ENCODE results near the gene LEPR. TPM values are rescaled to one million over a fixed set of nuclear protein-coding genes. Genes with fewer than 3 reads are reported as not detected.
A peak's percentile ranks its signal among the peaks of the same experiment; 100 is the strongest.
"Not testable (repeated sequence)": the region's sequence is repeated elsewhere in the genome, so short reads cannot be mapped to it uniquely, and the experiment has no call there.

LEPR gene
- total and polyA plus RNA-seq, 2 experiments from 2014 or later: 8.7 to 11.0 TPM

DNA sequence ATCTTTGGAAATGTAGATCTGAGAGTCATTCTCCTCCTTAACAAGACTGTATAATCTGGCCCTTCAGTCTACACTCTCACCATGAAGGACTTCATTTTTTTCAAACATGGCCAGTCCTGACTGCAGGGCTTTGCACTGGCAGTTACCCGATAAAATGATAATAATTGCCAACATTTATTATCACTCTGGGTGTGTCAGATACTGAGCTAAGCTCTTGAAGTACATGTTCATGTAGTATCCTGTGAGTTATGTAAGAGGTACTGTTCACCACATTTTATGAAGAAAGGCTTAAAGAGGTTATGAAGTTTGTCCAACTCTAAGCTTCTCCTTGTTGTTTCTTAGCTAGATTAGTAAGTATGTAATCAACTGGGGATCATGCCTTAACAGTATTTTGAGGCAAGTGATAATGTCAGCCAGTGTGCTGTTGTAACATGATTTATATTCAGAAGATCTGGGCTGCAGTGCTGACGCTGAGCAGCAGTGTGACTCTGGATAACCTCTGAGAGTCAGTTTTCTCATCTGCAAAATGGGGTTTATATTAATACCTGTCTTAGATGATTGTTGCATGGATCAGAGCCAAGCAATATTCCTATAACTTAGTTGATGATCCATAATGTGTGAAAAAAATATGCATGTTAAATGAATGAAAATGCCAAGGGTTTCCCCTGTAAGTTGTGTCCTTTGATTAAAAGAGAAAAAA is 42.1 kb upstream of the LEPR start:
- in situ Hi-C loops (cut with MboI): no loop called here
- Histone ChIP-seq H3K9me3 (ENCODE audit: low read depth) (no peaks in the 10 kb centered on the region), H3K79me2 (ENCODE audit: insufficient read depth) (no peaks in the 10 kb centered on the region), H3K9ac (no peak overlapping the region), H3K4me1 (ENCODE audit: insufficient read depth) (no peaks in the 10 kb centered on the region), H3K9me2 (ENCODE audit: insufficient read depth) (no peaks in the 10 kb centered on the region), H3K36me3 (ENCODE audit: low read depth) (peaks cover 5% of the 10 kb centered on the region; the same call in 1 of the 2 replicates), H3F3A (ENCODE audit: insufficient read depth) (no peaks in the 10 kb centered on the region), H2AFZ (no peak overlapping the region), H3K27ac (no peak overlapping the region), H3K27me3 (replicated peaks; ENCODE audit: insufficient read depth) (no peaks in the 10 kb centered on the region), H3K4me3 (no peak overlapping the region), H4K20me1 (ENCODE audit: insufficient read depth) (no peaks in the 10 kb centered on the region), H3K4me2 (ENCODE audit: unreplicated experiment) (no peak overlapping the region)
- no peak for DNase-seq
- TF ChIP-seq EZH2phosphoT487 (IDR thresholded peaks at IDR 0.05; ENCODE audit: insufficient read depth, low read depth) (no peak), EZH2 (IDR thresholded peaks at IDR 0.05; ENCODE audit: insufficient read depth, poor library complexity, severe bottlenecking) (no peak)
- WGBS, 2 experiments (ENCODE audit: low coverage in 1 of 2, low lambda C conversion rate in 2 of 2, missing lambda C conversion rate in 2 of 2): 70% methylated on average over 2 of the region's 2 CpGs

- H3K4me1 ChIP-seq (ENCODE audit: insufficient read depth); DNase-seq; H3K9me3 ChIP-seq (ENCODE audit: low read depth); in situ Hi-C loops (cut with MboI); H3F3A ChIP-seq (ENCODE audit: insufficient read depth); H3K27me3 ChIP-seq (replicated peaks; ENCODE audit: insufficient read depth); H3K4me2 ChIP-seq (ENCODE audit: unreplicated experiment); H4K20me1 ChIP-seq (ENCODE audit: insufficient read depth); H3K4me3 ChIP-seq; H3K27ac ChIP-seq; H3K9ac ChIP-seq; H2AFZ ChIP-seq; H3K79me2 ChIP-seq (ENCODE audit: insufficient read depth); H3K36me3 ChIP-seq (ENCODE audit: low read depth); H3K9me2 ChIP-seq (ENCODE audit: insufficient read depth): not testable (repeated sequence)
- 80 to 92% methylated on average over 5 of the region's 5 CpGs for WGBS, 2 experiments (ENCODE audit: low coverage in 1 of 2, low lambda C conversion rate in 2 of 2, missing lambda C conversion rate in 2 of 2)
Measured at GRCh38 chr1:65384426-65384825, 36.0 kb upstream of the LEPR start.

DNA sequence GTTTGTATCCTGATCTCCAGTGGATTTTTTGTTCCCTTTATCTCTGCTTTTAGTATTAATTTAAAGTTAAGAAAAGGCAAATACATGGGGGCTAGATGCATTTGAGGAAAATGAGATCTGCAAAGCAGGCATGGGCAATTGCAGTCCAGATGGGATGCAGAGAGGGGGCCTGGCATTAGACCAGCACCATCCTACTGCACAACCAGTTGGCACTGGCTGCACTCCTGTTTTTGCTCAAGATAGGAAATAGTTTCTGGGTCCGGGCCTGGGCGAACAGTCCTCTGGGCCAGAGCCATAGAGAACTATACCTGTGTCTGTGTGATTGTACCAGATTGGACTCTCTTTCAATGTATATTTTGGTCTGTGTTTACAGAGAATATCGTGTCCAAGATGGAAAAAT is 34.0 kb upstream of the LEPR start:
- Histone ChIP-seq H3K36me3 (ENCODE audit: low read depth) (peaks cover 5% of the 10 kb centered on the region; the same call in 1 of the 2 replicates), H3K27ac (no peak overlapping the region), H3K9ac (no peak overlapping the region), H3K4me1 (ENCODE audit: insufficient read depth) (no peaks in the 10 kb centered on the region), H3K9me3 (ENCODE audit: low read depth) (no peaks in the 10 kb centered on the region), H3F3A (ENCODE audit: insufficient read depth) (no peaks in the 10 kb centered on the region), H3K27me3 (replicated peaks; ENCODE audit: insufficient read depth) (no peaks in the 10 kb centered on the region), H3K4me2 (ENCODE audit: unreplicated experiment) (no peak overlapping the region), H3K79me2 (ENCODE audit: insufficient read depth) (no peaks in the 10 kb centered on the region), H3K9me2 (ENCODE audit: insufficient read depth) (no peaks in the 10 kb centered on the region), H4K20me1 (ENCODE audit: insufficient read depth) (no peaks in the 10 kb centered on the region), H3K4me3 (no peak overlapping the region), H2AFZ (no peak overlapping the region)
- WGBS, 2 experiments (ENCODE audit: low coverage in 1 of 2, low lambda C conversion rate in 2 of 2, missing lambda C conversion rate in 2 of 2): 54 to 55% methylated on average over 3 of the region's 3 CpGs
- in situ Hi-C loops (cut with MboI): no loop called here
- no peak for DNase-seq
- TF ChIP-seq EZH2 (IDR thresholded peaks at IDR 0.05; ENCODE audit: insufficient read depth, poor library complexity, severe bottlenecking) (no peak), EZH2phosphoT487 (IDR thresholded peaks at IDR 0.05; ENCODE audit: insufficient read depth, low read depth) (no peak)

DNA sequence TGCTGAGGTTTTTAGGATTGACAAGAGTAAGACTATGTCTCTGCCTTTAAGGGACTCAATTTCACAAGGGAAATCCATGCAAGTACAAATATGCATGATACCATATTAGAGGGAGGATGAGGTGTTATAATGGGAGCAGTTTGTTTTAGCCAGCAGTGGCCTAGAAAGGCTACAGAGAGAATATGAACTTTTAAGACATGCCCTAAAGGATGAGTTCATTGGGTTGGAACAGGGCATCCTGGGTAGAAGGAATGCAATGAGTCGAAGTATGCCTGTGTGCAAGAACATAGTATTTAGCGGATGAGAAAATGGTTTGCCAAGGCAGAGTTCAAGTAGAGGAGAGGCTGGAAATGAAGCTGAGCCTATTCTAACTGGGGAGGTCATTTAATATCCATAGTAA is 32.6 kb upstream of the LEPR start:
- H3K9me2 ChIP-seq (ENCODE audit: insufficient read depth): no peaks in the 10 kb centered on the region
- H3K4me2 ChIP-seq (ENCODE audit: unreplicated experiment): no peak overlapping the region
- no peak overlapping the region for H2AFZ ChIP-seq
- no peaks in the 10 kb centered on the region for H3F3A ChIP-seq (ENCODE audit: insufficient read depth)
- no peak for TF ChIP-seq EZH2phosphoT487 (IDR thresholded peaks at IDR 0.05; ENCODE audit: insufficient read depth, low read depth)
- no peak for TF ChIP-seq EZH2 (IDR thresholded peaks at IDR 0.05; ENCODE audit: insufficient read depth, poor library complexity, severe bottlenecking)
- peak; percentile 2 for DNase-seq
- no peaks in the 10 kb centered on the region for H3K27me3 ChIP-seq (replicated peaks; ENCODE audit: insufficient read depth)
- no peaks in the 10 kb centered on the region for H3K9me3 ChIP-seq (ENCODE audit: low read depth)
- no peak overlapping the region for H3K9ac ChIP-seq
- H4K20me1 ChIP-seq (ENCODE audit: insufficient read depth): no peaks in the 10 kb centered on the region
- H3K36me3 ChIP-seq (ENCODE audit: low read depth): no peaks in the 10 kb centered on the region
- H3K27ac ChIP-seq: no peak overlapping the region
- H3K79me2 ChIP-seq (ENCODE audit: insufficient read depth): no peaks in the 10 kb centered on the region
- no peaks in the 10 kb centered on the region for H3K4me1 ChIP-seq (ENCODE audit: insufficient read depth)
- H3K4me3 ChIP-seq: no peak overlapping the region
- in situ Hi-C loops (cut with MboI): no loop called here
- 88 to 95% methylated on average over 2 of the region's 2 CpGs for WGBS, 2 experiments (ENCODE audit: low coverage in 1 of 2, low lambda C conversion rate in 2 of 2, missing lambda C conversion rate in 2 of 2)
